HG03521 (cell line): ENCODE data around the gene SERPING1.
A peak's percentile ranks its signal among the peaks of the same experiment; 100 is the strongest.
"Not testable (repeated sequence)": the region's sequence is repeated elsewhere in the genome, so short reads cannot be mapped to it uniquely, and the experiment has no call there.

Experiments used
- ATAC-seq: cut with Tn5 transposase; IDR thresholded peaks from one replicate; pipeline ENCODE4 v1.9.1; 2021; ENCODE audit warnings: mild to moderate bottlenecking, moderate library complexity; ENCODE audit not compliant: unreplicated experiment

SERPING1 gene

DNA sequence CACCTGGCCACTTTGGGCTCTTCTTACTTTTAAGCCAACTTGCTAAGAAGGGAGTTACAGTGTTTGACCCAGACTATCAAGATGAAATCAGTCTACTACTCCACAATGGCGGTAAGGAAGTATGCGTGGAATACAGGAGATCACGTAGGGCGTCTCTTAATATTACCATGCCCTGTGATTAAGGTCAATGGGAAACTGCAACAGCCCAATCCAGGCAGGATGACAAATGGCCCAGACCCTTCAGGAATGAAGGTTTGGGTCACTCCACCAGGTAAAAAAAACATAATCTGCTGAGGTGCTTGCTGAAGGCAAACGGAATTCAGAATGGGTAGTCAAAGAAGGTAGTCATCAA lies 53.2 kb downstream of the SERPING1 start:
- no peak for ATAC-seq

- ATAC-seq, result no peak
Observed at GRCh38 chr11:57651408-57651807, 53.9 kb downstream of the SERPING1 start.

DNA sequence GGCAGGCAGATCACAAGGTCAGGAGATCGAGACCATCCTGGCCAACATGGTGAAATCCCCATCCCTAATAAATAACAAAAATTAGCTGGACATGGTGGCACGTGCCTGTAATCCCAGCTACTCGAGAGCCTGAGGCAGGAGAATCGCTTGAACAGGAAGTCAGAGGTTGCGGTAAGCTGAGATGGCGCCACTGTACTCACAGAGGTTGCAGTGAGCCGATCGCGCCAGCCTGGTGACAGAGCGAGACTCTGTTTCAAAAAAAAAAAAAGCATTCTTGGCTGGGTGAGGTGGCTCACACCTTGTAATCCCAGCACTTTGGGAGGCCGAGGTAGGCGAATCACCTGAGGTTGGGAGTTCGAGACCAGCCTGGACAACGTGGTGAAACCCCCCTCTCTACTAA lies 54.7 kb downstream of the SERPING1 start:
- ATAC-seq, result not testable (repeated sequence)

GRCh38 chr11:57652662-57653061 lies 55.2 kb downstream of the SERPING1 start:
- no peak for ATAC-seq

- ATAC-seq, result no peak
Observed at GRCh38 chr11:57653163-57653562, 55.7 kb downstream of the SERPING1 start.

DNA sequence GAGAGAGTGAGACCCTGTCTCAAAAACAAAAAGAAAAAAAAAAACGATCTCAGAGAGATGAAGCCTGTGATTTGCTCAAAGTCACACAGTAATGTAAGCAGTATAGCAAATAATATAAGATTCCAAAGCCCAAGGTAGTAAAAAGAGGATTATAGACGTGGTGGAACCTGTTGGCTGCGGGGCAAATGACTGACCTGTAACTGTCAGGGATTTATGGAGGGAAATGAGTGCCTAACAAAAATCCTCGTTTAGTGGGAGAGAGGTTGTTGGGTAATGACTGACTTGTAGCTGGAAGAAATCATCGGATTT lies 59.4 kb downstream of the SERPING1 start:
- ATAC-seq, result no peak

DNA sequence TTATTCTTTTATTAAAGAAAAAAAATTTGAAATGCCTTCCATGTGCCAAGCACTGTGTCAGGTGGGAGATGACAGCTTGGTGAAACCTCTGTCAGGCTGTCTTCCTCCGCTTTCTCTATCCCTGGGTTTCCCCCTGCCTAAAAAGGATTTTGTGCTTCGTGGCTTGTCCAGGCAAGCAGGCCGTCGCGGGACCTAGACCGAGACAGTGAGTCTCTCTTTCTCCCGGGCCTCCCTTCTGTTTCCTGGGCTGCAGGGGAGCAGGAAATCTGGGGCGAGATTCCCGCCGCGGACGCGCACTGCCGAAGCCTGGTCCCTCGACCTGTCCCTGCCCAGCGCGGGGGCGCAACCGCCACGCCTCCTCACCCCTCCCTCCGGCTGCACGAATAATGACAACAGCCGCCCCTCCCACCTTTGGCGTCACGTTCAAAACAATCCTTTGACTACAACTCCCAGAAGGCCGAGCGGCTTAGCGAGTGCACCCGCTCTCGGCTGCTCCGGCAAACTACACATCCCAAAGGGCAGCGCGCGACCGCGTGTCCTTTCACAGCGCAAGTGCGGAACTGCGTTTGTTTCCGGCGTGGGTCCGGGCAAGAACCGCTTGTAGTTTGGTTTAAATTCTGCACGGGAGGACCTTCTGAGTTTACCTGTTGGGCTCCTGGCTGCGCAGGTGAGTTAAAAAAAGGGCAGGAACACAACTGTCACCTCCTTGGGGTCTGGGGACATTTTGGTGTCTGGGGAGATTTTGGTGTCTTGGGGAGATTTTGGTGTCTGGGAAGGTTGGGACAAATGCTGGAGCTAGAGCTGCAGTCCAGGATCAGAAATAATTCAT lies 59.9 kb downstream of the SERPING1 start, which contains the start of gene CLP1:
TSS of gene CLP1 (plus strand) at position 569 of the 829 bp plus-strand sequence. CDS start 1,715 bp downstream, outside the sequence.
- peak; percentile 99 for ATAC-seq

GRCh38 chr11:57658023-57658361 lies 60.5 kb downstream of the SERPING1 start:
- no peak for ATAC-seq

DNA sequence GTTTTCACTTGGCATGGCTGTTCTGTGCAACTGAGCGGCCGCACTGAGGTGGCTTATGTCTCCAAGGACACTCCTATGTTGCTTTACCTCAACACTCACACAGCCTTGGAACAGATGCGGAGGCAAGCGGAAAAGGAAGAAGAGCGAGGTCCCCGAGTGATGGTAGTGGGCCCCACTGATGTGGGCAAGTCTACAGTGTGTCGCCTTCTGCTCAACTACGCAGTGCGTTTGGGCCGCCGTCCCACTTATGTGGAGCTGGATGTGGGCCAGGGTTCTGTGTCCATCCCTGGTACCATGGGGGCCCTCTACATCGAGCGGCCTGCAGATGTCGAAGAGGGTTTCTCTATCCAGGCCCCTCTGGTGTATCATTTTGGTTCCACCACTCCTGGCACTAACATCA lies 62.2 kb downstream of the SERPING1 start:
- no peak for ATAC-seq

DNA sequence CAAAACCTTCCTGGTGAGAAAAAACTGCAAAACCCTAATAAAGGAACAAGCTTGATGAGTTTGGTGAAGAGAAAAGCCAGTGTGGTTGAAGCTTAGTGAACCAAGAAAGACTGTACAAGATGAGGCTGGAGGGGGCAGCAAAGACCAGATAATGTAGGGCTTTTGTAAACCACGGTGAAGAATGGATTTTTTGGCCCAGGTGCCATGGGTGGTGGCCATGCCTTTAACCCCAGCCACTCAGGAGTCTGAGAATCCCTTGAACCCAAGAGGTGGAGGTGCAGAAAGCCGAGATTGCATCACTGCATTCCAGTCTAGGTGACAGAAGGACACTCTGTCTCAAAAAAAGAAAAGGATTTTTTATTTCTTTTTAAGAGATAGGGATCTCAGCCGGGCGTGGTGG lies 65.4 kb downstream of the SERPING1 start:
- ATAC-seq, result no peak

DNA sequence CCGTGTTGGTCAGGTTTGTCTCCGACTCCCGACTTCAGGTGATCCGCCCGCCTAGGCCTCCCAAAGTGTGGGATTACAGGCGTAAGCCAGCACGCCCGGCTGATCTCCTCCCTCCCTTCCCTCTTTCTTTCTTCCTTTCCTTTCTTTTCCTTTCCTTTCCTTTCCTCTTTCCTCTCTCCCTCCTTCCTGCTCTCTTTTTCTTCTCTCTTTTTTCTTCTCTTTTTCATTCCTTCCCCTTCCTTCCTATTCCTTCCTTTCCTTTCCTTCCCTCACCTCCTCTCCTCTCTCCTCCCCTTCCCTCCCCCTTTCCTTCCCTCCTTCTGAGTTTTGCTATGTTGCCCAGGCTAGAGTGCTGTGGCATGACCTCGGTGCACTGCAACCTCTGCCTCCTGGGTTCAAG lies 66.5 kb downstream of the SERPING1 start:
- ATAC-seq, result no peak
